HCT116 (cell line): ENCODE data around the gene RAB21. TPM values are rescaled to one million over a fixed set of nuclear protein-coding genes. Genes with fewer than 3 reads are reported as not detected.
"Not testable (repeated sequence)": the region's sequence is repeated elsewhere in the genome, so short reads cannot be mapped to it uniquely, and the experiment has no call there.

Experiments used
- ATAC-seq: fragments of 200-7000 bp; cut with Tn5 transposase; 2 replicates; pipeline ENCODE4 v1.9.1; 2020; ENCODE audit warnings: mild to moderate bottlenecking, moderate library complexity
- BruUV-seq: library from RNA; stranded (reverse); fragments of 400-500 nt; replicated peaks from 2 replicates; lab custom pipeline; 2021; lab: Mats Ljungman, UMichigan
- CTCF ChIA-PET: fragments of 300-600 bp; sonication (Branson Sonifier 250); formaldehyde crosslinking; loops from one replicate; lab custom pipeline; 2021; ENCODE audit warnings: antibody characterized with exemption; lab: Charles Lee
- POLR2A ChIA-PET: fragments of 300-600, 350-600 bp; sonication (Branson Sonifier 250); formaldehyde crosslinking; loops from one replicate; lab custom pipeline; 2021; ENCODE audit warnings: antibody characterized with exemption; lab: Charles Lee
- RAD21 ChIA-PET, 2 experiments: fragments of 300-600 bp; sonication (Branson Sonifier 250); formaldehyde crosslinking; loops; one replicate each; lab custom pipeline; 2023; ENCODE audit warnings: low total read pairs in 2 of 2; ENCODE audit not compliant: uncharacterized antibody in 2 of 2, unreplicated experiment in 2 of 2, low non-redundant PET in 1 of 2; lab: Charles Lee
- DNase-seq: peaks from one replicate; pipeline ENCODE4 v3.0.0-alpha.2; 2010; ENCODE audit warnings: low read depth, low spot score
- H2AFZ ChIP-seq: fragments of 200-600 bp; shearing (Covaris generic), sonication (generic); 2 replicates; pipeline ENCODE4 v1.6.1; 2017; ENCODE audit warnings: low read depth, mixed run types, mixed read lengths, antibody characterized with exemption, low read length; ENCODE audit not compliant: poor library complexity, severe bottlenecking
- H3K27ac ChIP-seq: 2 replicates; pipeline ENCODE4 v1.5.1; 2012; ENCODE audit warnings: low read depth, low read length
- H3K27me3 ChIP-seq: fragments of 200-600 bp; sonication (generic); 2 replicates; pipeline ENCODE4 v1.6.1; 2016; ENCODE audit warnings: mixed run types, low read length, mixed read lengths; ENCODE audit not compliant: insufficient read depth
- H3K36me3 ChIP-seq, 2 experiments: fragments of 200-500 bp in 1 of 2; fragments of 200-600 bp in 1 of 2; sonication (Bioruptor generic) in 1 of 2; sonication (generic) in 1 of 2; 2 replicates each; pipeline versions ENCODE4 v1.5.1 to v1.6.1; 2014 to 2016; ENCODE audit warnings: low read length in 2 of 2, inconsistent platforms in 1 of 2, mixed read lengths in 1 of 2, mixed run types in 1 of 2; ENCODE audit not compliant: insufficient read depth in 2 of 2, control insufficient read depth in 1 of 2
- H3K4me1 ChIP-seq, 2 experiments: fragments of 200-600 bp in 1 of 2; sonication (generic) in 1 of 2; 2 replicates each; pipeline versions ENCODE4 v1.5.1 to v1.6.1; 2012 to 2017; ENCODE audit warnings: low read length in 2 of 2, inconsistent platforms in 1 of 2, mild to moderate bottlenecking in 1 of 2, mixed read lengths in 1 of 2, mixed run types in 1 of 2, moderate library complexity in 1 of 2; ENCODE audit not compliant: insufficient read depth in 2 of 2, control insufficient read depth in 1 of 2
- H3K4me2 ChIP-seq: fragments of 200-600 bp; sonication (generic); 2 replicates; pipeline ENCODE4 v1.6.1; 2017; ENCODE audit warnings: mixed run types, low read length, mixed read lengths
- H3K4me3 ChIP-seq, 2 experiments: fragments of 200-600 bp in 1 of 2; sonication (generic) in 1 of 2; replicated peaks in 1 of 2; 2 replicates each; pipeline ENCODE4 v1.5.1; 2011 to 2016; ENCODE audit warnings: low read length in 2 of 2, control low read depth in 1 of 2, low read depth in 1 of 2, mild to moderate bottlenecking in 1 of 2, mixed read lengths in 1 of 2, mixed run types in 1 of 2
- H3K79me2 ChIP-seq: fragments of 200-600 bp; sonication (generic); 2 replicates; pipeline ENCODE4 v1.6.1; 2017; ENCODE audit warnings: mild to moderate bottlenecking, mixed run types, low read length, moderate library complexity, mixed read lengths; ENCODE audit not compliant: insufficient read depth
- H3K9ac ChIP-seq: fragments of 200-600 bp; sonication (generic); 2 replicates; pipeline ENCODE4 v1.6.1; 2016; ENCODE audit warnings: low read length, mixed read lengths
- H3K9me2 ChIP-seq: fragments of 200-600 bp; sonication (generic), shearing (Covaris generic); 2 replicates; pipeline ENCODE4 v1.6.1; 2017; ENCODE audit warnings: mixed run types, mild to moderate bottlenecking, moderate library complexity; ENCODE audit not compliant: insufficient read depth
- H3K9me3 ChIP-seq, 2 experiments: fragments of 200-500 bp in 1 of 2; fragments of 200-600 bp in 1 of 2; sonication (Bioruptor generic) in 1 of 2; sonication (generic) in 1 of 2; 2 replicates each; pipeline ENCODE4 v1.6.1; 2014 to 2017; ENCODE audit warnings: low read length in 2 of 2, mixed read lengths in 2 of 2, inconsistent platforms in 1 of 2, low read depth in 1 of 2, mild to moderate bottlenecking in 1 of 2, mixed run types in 1 of 2, moderate library complexity in 1 of 2; ENCODE audit not compliant: control insufficient read depth in 1 of 2, insufficient read depth in 1 of 2
- H4K20me1 ChIP-seq: fragments of 200-600 bp; sonication (generic), shearing (Covaris generic); 2 replicates; pipeline ENCODE4 v1.6.1; 2017; ENCODE audit warnings: mixed run types, mild to moderate bottlenecking, moderate library complexity; ENCODE audit not compliant: insufficient read depth
- JUND ChIP-seq: IDR thresholded peaks from 2 replicates; pipeline ENCODE4 v1.6.1; 2012
- POLR2A ChIP-seq: IDR thresholded peaks from 2 replicates; pipeline ENCODE4 v1.7.0; 2011; ENCODE audit warnings: borderline replicate concordance; ENCODE audit not compliant: insufficient read depth, insufficient read length; ENCODE audit errors: extremely low read depth
- RAD21 ChIP-seq: IDR thresholded peaks from 2 replicates; pipeline ENCODE4 v1.6.1; 2012; ENCODE audit warnings: low read depth, mild to moderate bottlenecking
- SIN3A ChIP-seq: IDR thresholded peaks from 2 replicates; pipeline ENCODE4 v1.6.1; 2012; ENCODE audit warnings: low read depth
- TCF7L2 ChIP-seq: IDR thresholded peaks from 2 replicates; pipeline ENCODE4 v1.7.0; 2011; ENCODE audit warnings: borderline replicate concordance, inconsistent platforms; ENCODE audit not compliant: insufficient read depth, insufficient read length; ENCODE audit errors: extremely low read depth
- ZNF274 ChIP-seq: fragments of 200-500 bp; sonication (Bioruptor generic); IDR thresholded peaks from 2 replicates; pipeline ENCODE4 v1.6.1; 2014; ENCODE audit warnings: mild to moderate bottlenecking, low read depth, low read length, inconsistent platforms
- intact Hi-C: fragments of 100-400 bp; cut with micrococcal nuclease; formaldehyde crosslinking; loops from 2 replicates; pipeline ENCODE4 v1.10.0; 2022
- total RNA-seq: library from RNA; stranded (reverse); gene quantifications from one replicate; pipeline ENCODE4 v1.2.1, GENCODE V29; 2021; ENCODE audit not compliant: unreplicated experiment
- TF ChIP-seq, protein P1 (sequence below), 3 experiments: fragments of 200-600 bp in 1 of 3; sonication (generic) in 1 of 3; IDR thresholded peaks in 2 of 3; conservative IDR thresholded peaks in 1 of 3; 2 replicates each; pipeline ENCODE4 v1.5.1; 2012 to 2017; ENCODE audit warnings: low read depth in 2 of 3, low read length in 2 of 3, antibody characterized with exemption in 1 of 3, borderline replicate concordance in 1 of 3, control low read depth in 1 of 3, mild to moderate bottlenecking in 1 of 3, mixed read lengths in 1 of 3, mixed run types in 1 of 3, moderate library complexity in 1 of 3; ENCODE audit not compliant: insufficient read depth in 1 of 3

Gene RAB21
- total RNA-seq, 1 experiment from 2014 or later = 57.1 TPM

GRCh38 chr12:71761354-71761753 lies 6.7 kb downstream of the RAB21 start:
- H4K20me1 ChIP-seq, H3K27me3 ChIP-seq, H3K9me2 ChIP-seq, H2AFZ ChIP-seq, H3K4me1 ChIP-seq, ATAC-seq, DNase-seq, BruUV-seq, H3K27ac ChIP-seq, H3K4me3 ChIP-seq, RAD21 ChIA-PET, CTCF ChIA-PET, H3K9ac ChIP-seq, POLR2A ChIA-PET, intact Hi-C loops, H3K4me2 ChIP-seq: not testable (repeated sequence)
- peaks cover 100% of the 10 kb centered on the region for H3K79me2 ChIP-seq
- H3K36me3 ChIP-seq = peaks cover 0 to 21% of the 10 kb centered on the region in 2 experiments; a peak in 2 of 4 replicates
- peaks cover 0 to 12% of the 10 kb centered on the region in 2 experiments; a peak in 1 of 4 replicates for H3K9me3 ChIP-seq

DNA sequence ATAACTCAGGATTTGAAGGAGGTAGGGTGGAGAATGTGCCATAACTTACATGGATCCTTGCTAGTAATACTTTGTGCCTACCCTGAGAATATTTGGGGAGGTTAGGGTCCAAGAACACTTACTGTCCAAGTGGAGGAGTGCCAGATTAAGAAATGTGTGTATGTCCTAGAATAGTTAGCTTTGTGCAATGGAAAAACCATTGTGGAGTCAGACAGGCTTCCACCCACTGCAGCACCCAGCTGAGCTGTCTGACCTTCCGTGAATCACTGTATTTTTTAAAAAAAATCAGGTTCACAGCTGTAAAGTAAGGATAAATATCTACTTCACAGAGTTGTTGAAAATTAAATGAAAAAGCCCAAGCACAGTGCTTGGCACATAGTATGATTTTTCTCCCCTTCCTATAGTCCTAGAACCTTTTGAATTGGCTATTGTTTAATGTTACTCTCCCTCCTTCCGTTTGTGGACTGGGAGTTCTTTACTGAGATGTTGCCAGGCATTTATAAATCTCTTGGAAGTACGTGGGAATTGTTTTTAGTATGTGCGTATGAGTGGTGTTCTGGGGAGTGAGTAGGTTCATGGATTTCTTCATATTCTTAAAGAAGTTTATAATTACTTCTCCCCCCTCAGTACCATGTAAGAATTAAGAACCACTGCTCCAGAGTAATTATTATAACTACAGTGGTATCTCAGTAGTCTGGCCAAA lies 9.2 kb downstream of the RAB21 start:
- ATAC-seq (no peak), DNase-seq (no peak)
- ChIA-PET POLR2A (no interaction called here), CTCF (interaction anchor here (1.3 kb wide), 1 partner anchor 17 kb away, joined by 4 read pairs; no protein-coding TSS in a partner anchor), RAD21 (no interaction called here)
- H3K9me3 ChIP-seq = peaks cover 0 to 12% of the 10 kb centered on the region in 2 experiments; a peak in 1 of 4 replicates
- H3K4me3 ChIP-seq = no peak overlapping the region
- H3K79me2 ChIP-seq = peaks cover 100% of the 10 kb centered on the region
- TF ChIP-seq TCF7L2 (no peak), JUND (no peak), POLR2A (no peak), SIN3A (no peak), ZNF274 (no peak), RAD21 (no peak)
- TF ChIP-seq, protein P1, sequence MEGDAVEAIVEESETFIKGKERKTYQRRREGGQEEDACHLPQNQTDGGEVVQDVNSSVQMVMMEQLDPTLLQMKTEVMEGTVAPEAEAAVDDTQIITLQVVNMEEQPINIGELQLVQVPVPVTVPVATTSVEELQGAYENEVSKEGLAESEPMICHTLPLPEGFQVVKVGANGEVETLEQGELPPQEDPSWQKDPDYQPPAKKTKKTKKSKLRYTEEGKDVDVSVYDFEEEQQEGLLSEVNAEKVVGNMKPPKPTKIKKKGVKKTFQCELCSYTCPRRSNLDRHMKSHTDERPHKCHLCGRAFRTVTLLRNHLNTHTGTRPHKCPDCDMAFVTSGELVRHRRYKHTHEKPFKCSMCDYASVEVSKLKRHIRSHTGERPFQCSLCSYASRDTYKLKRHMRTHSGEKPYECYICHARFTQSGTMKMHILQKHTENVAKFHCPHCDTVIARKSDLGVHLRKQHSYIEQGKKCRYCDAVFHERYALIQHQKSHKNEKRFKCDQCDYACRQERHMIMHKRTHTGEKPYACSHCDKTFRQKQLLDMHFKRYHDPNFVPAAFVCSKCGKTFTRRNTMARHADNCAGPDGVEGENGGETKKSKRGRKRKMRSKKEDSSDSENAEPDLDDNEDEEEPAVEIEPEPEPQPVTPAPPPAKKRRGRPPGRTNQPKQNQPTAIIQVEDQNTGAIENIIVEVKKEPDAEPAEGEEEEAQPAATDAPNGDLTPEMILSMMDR (IDR thresholded peaks at IDR 0.05 in 2 of 3, conservative IDR thresholded peaks at IDR 0.05 in 1 of 3; ENCODE audit: borderline replicate concordance in 1 of 3, insufficient read depth in 1 of 3, low read depth in 2 of 3, low read length in 2 of 3) = no peak
- H3K4me2 ChIP-seq = no peak overlapping the region
- H3K9ac ChIP-seq = no peak overlapping the region
- H2AFZ ChIP-seq = no peak overlapping the region
- peaks cover 7% of the 10 kb centered on the region; the same call in 1 of the 2 replicates for H4K20me1 ChIP-seq
- BruUV-seq = no TSS peak
- intact Hi-C loops = no loop called here
- no peak overlapping the region for H3K27ac ChIP-seq
- no peaks in the 10 kb centered on the region for H3K27me3 ChIP-seq
- H3K4me1 ChIP-seq = no peaks in the 10 kb centered on the region
- H3K9me2 ChIP-seq = no peaks in the 10 kb centered on the region
- H3K36me3 ChIP-seq = peaks cover 0 to 11% of the 10 kb centered on the region in 2 experiments; a peak in 2 of 4 replicates
